HG02973 (cell line): ENCODE measurements around the gene MYOD1.

Experiments
- ATAC-seq: cut with Tn5 transposase; IDR thresholded peaks from one replicate; pipeline ENCODE4 v1.9.1; 2021; ENCODE audit warnings: moderate library complexity; ENCODE audit not compliant: unreplicated experiment

MYOD1 gene

DNA sequence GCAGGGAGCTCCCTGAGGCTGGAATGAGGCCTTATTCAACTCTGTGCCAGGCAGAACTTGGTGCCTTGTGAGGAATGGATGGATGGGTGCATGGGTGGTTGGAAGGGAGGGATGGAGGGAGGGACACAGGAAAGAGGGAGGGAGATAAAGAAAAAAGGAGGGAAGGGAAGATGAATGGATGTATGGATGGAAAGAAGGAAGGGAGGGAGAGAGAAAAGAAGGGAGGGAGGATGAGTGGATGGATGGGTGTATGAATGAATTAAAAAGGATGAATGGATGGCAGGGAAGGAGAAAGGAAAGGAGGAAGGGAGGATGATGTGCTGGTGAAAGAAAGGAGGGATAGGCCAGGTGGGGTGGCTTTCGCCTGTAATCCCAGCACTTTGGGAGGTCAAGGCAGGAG is 49.8 kb downstream of the MYOD1 start:
- ATAC-seq: no peak

DNA sequence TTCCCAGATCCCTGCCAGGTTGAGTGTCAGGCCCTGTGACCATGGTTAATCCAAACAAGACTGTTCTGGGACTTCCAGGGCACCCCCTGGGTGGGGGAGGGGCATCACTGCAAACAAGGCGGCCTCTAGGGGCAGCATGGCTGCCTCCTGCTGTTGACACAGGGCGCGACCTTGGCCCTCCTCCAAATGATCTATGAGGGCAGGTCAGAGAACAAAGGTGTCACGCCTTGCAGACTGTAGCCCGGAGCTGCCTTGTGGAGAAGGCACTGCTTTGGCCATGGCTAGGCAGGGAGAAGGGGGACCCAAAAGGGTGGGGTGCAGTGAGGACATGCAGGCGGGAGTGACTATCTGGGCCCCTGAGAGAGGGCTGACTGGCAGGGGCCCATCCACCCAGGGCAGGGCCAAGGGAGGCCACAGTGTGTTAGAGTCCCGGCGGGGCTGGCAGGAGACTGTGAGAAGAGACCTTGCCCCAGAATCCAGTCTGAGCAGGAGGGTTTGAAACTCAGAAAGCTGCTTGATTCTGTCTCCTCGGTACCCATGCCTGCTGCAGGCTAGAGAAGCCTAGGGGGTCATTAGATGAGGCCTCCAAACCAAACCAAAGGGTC is 50.8 kb downstream of the MYOD1 start:
- no peak for ATAC-seq

- ATAC-seq: no peak
These were observed 51.5 kb downstream of the MYOD1 start for GRCh38 chr11:17770917-17771316.

DNA sequence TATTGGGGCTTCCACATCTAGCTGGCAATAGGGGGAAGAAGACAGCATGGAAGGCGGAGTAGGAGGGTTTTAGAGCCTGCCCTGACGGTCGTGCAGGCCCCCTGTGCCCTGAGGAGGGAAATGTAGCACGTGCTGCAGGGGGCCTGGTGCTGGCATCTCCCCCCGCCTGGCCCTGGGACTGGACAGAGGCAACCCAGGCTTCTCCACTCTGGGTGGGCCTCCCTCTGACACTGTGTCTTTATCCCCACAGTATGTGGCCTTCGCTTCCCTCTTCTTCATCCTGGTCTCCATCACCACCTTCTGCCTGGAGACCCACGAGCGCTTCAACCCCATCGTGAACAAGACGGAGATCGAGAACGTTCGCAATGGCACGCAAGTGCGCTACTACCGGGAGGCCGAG is 52.0 kb downstream of the MYOD1 start:
- no peak for ATAC-seq
